Measurements from ENCODE around the gene RNU6-9.
A peak's percentile ranks its signal among the peaks of the same experiment; 100 is the strongest.
"Not testable (repeated sequence)": the region's sequence is repeated elsewhere in the genome, so short reads cannot be mapped to it uniquely, and the experiment has no call there.

Gene RNU6-9

DNA sequence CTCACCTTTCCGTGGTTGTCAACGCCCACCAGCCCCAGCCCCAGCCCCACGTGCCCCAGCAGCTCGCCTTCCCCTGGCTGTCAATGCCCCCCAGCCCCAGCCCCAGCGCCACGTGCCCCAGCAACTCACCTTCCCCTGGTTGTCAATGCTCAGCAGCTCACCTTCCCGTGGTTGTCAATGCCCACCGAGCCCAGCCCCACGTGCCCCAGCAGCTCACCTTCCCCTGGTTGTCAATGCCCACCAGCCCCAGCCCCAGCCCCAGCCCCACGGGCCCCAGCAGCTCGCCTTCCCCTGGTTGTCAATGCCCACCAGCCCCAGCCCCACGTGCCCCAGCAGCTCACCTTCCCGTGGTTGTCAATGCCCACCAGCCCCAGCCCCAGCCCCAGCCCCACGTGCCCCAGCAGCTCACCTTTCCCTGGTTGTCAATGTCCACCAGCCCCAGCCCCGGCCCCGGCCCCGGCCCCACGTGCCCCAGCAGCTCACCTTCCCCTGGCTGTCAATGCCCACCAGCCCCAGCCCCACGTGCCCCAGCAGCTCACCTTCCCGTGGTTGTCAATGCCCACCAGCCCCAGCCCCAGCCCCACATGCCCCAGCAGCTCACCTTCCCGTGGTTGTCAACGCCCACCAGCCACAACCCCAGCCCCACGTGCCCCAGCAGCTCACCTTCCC, 15.2 kb upstream of the RNU6-9 start:
- not testable (repeated sequence) for DNase-seq (ENCODE audit: low read depth in 2 of 2, low spot score in 1 of 2)

DNA sequence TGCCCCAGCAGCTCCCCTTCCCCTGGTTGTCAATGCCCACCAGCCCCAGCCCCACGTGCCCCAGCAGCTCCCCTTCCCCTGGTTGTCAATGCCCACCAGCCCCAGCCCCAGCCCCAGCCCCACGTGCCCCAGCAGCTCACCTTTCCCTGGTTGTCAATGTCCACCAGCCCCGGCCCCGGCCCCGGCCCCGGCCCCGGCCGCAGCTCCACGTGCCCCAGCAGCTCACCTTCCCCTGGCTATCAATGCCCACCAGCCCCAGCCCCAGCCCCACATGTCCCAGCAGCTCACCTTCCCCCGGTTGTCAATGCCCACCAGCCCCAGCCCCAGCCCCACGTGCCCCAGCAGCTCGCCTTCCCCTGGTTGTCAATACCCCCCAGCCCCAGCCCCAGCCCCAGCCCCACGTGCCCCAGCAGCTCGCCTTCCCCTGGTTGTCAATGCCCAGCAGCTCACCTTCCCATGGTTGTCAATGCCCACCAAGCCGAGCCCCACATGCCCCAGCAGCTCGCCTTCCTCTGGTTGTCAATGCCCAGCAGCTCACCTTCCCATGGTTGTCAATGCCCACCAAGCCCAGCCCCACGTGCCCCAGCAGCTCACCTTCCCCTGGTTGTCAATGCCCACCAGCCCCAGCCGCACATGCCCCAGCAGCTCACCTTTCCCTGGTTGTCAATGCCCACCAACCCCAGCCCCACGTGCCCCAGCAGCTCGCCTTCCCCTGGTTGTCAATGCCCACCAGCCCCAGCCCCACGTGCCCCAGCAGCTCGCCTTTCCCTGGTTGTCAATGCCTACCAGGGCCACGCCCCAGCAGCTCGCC, 14.3 kb upstream of the RNU6-9 start:
- DNase-seq (ENCODE audit: low read depth in 2 of 2, low spot score in 1 of 2), result not testable (repeated sequence)

DNA sequence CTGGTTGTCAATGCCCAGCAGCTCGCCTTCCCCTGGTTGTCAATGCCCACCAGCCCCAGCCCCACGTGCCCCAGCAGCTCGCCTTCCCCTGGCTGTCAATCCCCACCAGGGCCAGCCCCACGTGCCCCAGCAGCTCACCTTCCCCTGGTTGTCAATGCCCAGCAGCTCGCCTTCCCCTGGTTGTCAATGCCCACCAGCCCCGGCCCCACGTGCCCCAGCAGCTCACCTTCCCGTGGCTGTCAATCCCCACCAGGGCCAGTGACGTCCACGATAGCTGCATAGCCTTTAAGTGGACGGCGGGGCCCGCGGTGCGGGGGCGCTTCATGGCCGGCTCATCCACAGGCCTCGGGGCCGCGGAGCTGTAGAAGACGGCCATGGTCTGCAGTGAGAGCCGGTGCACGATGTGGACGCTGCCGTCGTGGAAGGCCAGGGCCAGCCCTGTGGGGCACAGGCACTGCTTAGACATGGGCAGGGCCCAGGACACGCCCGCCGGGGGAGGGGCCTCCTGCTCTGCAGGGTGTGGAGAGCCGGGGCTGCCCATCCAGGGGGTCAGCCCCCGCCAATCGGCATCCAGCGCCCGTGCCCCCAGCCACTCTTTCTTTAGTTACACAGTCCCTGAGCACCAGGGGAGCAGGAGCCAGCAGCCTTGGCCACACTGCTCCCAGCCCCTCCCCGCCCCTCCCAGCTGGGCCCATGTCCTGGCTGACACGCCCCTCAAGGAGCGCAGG, 13.4 kb upstream of the RNU6-9 start:
- no peak for DNase-seq (ENCODE audit: low read depth in 2 of 2, low spot score in 1 of 2)

DNA sequence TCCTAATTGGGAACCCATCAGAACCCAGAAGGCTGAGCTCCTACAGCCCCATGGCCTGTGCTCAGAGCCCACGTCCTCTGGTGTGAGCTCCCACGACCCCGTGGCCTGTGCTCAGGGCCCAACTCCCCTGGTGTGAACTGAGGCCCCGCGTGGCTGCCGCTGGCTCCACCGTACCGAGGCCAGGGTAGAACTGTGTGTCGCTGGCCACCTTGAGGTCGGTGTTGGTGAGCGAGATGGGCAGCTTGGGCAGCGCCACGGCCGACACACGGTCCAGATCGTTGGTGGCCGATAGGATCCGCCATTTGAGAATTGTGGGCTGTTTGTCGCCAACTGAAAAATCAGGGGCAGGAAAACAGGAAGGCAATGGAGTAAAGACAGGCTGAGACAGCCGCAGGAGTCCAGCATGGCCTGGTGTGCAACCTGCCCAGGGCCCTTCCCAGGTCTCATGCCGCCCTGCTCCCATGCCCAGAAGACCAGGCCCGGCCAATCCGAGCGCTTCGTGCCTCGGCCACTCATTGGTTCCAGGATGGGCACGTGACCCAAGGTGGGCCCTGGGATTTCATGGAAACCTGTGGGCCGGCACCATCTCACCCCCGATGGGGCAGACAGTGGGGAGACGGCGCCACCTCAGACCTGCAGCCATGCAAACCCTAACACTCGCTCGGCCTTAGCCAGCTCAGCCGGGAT, 11.8 kb upstream of the RNU6-9 start:
- DNase-seq (ENCODE audit: low read depth in 2 of 2, low spot score in 1 of 2), result no peak

DNA sequence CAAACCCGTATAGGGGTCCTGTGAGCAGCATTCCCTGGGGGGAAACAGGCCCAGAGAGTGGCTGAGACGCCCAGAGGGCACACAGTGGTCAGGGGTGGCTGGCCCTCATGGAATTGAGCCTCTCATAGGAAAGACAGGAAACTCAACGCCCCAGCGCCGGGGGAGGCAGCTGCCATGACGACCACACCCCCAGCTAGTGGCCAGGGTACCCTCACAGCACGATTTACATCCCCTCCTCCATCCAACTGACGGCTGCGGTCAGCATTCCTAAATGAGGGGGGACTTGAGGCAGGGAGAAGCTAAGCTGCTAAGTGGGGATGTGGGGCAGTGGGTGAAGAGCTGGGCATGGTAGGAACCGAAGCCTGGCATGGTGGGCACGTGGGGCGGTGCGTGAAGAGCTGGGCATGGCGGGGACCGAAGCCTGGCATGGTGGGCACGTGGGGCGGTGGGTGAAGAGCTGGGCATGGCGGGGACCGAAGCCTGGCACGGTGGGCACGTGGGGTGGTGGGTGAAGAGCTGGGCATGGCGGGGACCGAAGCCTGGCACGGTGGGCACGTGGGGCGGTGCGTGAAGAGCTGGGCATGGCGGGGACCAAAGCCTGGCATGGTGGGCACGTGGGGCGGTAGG, 10.3 kb upstream of the RNU6-9 start:
- DNase-seq (ENCODE audit: low read depth in 2 of 2, low spot score in 1 of 2), result no peak

DNA sequence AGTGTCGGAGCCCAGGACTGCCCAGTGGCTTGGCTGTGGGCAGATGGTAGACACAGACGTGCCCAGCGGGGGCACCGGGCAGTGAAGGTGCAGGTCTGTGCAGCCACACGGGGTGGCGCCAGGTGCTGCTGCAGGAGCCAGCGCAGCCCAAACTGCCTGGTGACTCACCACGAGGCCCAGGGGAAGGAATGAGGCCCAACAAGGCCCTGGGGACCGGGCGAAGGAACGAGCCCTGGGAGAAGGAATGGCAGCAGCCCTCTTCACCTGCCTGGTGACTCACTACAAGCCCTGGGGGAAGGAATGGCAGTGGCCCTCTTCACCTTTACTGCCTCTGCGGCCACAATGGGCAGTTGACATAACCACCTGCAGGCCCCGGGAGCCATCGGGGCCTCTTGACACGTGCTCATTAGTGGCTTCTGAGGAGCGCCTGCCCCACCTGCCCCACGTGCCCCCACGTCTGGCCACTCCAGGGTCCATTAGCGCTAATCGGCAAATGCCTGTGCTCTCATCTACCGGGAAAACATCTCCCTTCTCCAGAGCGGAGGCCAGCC, 9.5 kb upstream of the RNU6-9 start:
- DNase-seq (ENCODE audit: low read depth in 2 of 2, low spot score in 1 of 2), result no peak

DNA sequence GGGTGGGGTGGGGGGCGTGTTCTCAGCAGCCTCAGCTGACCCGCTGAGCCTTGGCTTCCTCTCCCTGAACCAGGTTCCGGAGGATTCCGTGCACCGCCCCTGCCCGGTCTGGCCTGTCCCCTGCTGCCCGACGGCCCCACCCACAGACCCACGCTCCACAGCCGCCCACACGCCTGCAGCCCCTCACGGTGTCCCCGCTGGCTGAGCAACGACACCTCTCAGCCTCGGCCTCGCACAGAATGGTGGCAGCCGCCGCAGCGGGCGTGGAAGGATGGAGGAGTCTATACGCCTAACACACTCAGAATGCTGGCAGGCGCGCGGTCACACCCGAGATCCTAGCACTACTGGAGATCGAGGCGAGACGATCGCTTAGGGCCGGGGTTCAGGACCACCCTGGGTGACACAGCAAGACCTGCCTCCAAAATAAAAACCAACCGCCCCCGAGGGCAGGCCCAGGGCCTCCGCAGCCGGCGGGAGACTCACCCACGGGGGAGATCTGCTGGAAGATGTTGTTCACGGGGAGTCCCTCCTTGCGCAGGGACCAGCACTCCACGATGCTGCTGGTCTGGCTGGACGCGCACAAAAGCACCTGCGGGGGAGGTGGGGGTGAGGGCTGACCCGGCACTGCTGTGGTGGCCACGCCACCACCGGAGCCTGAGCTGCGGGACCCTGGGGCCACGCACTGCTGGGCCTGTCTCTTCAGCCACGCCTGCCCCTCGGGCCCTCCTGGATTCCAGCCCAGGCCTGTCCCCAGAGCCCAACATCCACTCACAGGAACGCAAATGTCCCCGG, 8.7 kb upstream of the RNU6-9 start:
- no peak for DNase-seq (ENCODE audit: low read depth in 2 of 2, low spot score in 1 of 2)

DNA sequence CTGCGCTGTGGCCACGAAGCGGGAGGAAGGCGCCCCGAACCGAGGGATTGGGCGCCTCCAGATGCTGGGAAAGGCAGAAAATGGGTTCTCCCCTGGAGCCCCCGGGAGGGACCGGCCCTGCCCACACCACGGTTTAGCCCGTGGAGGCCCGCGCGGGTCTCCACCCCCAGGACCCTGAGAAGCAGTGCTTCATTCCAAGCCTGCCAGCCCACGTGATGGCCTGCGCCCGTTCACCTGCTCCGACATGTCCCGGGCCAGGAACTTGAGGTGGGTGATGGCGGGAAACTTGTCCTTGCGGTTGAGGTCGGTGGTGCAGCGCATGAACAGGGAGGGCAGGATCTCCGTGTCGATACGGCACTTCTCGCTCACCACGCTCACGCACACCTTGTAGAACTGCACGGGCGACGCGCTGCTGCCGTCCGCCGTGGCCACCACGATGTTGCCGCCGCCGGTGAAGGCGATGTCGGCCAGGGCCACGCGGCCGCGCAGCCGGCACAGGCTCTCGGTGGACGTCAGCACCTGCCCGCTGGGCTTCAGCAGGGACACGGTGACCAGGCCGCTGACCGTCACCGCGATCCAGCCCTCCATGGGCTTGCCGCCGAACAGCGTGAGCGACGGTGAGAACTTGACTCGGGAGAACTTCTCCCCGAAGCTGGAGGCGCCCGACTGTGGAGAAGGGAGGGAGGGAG, 7.6 kb upstream of the RNU6-9 start:
- no peak for DNase-seq (ENCODE audit: low read depth in 2 of 2, low spot score in 1 of 2)

DNA sequence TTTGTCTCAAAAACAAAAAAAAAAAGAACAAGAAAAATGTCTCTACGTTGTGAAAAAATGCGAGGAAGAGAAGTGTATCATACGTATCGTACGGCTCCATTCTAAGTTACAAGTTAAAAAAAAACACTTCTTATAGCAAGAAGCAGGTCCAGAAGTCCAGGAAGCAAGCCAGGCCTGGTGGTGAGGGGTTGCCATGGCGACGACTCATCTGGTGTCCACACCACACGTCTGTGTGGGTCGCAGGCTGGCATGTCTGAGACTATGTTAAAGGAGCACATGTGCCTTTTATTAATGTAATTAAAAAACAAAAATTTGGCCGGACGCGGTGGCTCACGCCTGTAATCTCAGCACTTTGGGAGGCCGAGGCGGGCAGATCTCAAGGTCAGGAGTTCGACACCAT, 6.2 kb upstream of the RNU6-9 start:
- no peak for DNase-seq (ENCODE audit: low read depth in 2 of 2, low spot score in 1 of 2)

DNA sequence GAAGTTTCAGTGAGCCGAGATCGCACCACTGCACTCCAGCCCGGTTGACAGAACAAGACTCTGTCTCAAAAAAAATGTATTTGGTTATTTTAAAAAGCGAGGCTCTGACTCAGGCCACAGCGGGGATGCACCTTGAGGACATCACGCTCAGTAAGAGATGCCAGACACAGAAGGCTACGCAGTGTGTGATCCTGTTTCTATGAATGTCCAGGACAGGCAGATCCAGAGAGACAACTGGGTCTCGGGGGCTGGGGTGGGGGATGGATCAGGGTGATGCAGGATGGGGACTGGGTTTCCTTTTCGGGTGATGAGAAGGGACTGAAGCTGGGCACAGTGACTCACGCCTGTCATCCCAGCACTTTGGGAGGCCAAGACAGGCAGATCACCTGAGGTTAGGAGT, 5.7 kb upstream of the RNU6-9 start:
- DNase-seq (ENCODE audit: low read depth in 2 of 2, low spot score in 1 of 2), result no peak

DNA sequence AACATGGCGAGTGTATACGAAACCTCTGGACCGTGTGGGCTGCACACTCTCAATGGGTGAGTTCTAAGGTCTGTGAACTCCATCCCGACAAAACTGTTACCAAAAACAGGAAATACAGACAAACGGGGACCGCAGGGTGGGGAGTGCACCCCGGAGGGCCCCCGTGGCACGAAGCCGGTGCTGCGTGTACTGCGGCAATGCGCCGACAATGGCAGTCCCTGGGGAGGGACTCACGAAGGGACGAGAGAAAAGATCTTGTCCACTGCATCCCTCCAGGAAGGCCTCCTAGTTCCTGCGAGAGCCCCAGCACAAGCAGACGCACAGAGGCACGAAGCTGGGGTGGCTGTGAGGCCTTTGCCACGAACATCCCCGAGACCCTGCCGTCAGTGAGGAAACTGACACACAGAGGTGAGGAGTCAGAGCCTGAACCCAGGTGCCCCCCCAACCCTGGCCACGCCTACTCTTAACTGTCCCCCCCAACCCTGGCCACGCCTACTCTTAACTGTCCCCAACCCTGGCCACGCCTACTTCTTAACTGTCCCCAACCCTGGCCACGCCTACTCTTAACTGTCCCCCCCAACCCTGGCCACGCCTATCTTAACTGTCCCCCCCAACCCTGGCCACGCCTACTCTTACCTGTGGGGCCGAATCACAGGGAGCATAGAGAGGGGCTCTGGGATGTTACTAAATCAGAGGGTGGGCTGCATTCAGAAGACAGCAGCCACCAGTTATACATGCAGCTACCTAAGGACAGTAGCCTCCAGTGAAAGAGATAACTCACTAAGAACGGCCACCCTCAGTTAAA, 4.5 kb upstream of the RNU6-9 start:
- DNase-seq (ENCODE audit: low read depth in 2 of 2, low spot score in 1 of 2), result peak in 1 of 2 donors; percentile 52

DNA sequence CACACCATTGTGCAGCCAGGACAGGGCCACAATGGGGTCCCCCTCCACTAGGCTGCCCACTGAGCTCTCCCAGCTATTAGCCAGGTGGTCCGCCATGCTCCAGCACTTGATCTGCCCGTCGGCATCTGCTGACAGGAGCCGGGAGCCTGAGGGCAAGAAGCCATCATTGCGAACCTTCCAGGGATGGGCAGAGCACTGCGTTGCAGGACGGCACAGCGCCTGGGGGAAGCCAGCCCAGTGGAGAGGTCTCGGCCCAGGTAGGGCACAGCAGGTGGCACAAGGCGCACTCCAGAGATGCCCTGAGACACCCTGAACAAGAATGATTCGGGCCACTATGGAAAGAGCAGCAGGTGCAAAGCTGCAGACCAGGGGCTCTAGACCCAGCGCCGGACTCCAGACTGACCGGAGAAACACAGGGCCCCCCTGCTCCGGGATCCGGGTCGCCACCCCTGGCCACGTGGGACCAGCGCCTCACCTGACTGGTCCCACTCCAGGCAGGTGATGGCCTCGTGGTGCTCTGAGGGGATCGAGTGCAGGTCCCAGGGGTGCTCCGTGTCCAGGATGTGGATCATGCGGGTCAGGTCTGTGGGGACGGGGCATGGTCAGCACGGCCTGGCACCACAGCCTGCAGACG, 3.5 kb upstream of the RNU6-9 start:
- no peak for DNase-seq (ENCODE audit: low read depth in 2 of 2, low spot score in 1 of 2)

DNA sequence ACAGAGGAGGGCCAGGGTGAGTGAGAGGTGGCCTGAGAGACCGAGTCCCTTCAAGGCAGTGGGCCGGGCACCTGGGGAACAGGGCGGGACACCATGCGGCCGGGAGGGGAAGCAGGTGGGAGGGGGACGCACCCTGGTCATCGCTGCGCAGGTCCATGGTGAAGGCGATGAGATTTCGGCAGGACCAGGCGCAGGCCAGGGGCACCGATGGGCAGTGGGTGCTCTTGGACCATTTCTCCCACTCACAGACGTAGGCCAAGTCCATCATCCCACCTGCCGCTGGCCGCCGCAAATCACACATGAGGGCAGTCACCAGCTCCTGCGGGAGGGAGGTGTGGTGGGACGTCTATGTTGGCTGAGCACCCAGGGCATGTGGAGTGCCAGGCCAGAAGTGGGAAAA, 2.5 kb upstream of the RNU6-9 start:
- no peak for DNase-seq (ENCODE audit: low read depth in 2 of 2, low spot score in 1 of 2)

DNA sequence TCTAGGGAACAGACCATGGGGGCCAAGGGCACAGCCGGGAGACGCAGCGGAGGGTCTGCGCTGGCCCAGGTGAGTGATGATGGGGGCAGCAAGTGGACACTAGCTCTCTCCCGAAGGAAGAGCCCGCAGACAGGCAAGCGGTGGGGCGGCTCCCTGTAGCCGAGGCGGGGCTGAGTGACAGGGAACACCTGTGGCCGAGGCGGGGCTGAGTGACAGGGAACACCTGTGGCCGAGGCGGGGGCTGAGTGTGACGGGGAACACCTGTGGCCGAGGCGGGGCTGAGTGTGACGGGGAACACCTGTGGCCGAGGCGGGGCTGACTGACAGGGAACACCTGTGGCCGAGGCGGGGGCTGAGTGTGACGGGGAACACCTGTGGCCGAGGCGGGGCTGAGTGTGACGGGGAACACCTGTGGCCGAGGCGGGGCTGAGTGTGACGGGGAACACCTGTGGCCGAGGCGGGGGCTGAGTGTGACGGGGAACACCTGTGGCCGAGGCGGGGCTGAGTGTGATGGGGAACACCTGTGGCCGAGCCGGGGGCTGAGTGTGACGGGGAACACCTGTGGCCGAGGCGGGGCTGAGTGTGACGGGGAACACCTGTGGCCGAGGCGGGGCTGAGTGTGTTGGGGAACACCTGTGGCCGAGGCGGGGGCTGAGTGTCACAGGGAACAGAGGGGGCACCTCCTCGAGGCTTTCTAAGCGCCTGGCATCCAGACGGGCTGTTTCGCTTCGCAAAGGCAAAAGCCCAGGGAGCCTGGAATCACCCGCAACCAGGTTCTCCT, 1.7 kb upstream of the RNU6-9 start:
- not testable (repeated sequence) for DNase-seq (ENCODE audit: low read depth in 2 of 2, low spot score in 1 of 2)

DNA sequence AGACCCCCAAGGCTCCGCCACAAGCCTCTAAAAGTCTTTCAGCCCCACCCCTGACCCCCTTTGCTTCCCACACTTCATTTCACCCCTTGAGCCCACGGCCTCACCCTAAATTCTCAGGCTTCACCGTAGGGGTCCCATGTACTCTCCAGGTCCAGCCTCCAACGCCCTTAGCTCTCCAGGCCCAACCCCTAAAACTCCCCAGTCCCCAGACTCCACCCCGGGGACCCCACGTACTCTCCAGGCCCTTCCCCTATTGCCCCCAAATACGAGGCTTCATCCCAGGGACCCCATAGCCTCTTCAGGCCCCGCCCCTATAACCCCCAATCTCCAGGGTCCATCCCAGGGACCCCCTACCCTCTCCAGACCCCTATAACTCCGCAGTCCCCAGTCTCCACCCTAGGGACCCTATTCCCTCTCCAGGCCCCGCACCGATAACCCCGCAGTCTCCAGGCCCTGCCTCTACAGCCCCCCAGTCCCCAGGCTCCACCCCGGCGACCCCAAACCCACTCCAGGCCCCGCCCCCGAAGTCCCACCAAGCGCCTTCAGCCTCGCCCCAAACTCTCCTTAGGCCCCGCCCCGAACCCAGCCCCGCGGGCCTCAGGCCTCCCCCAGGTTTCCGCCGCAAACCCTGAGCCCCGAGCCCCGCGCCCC, 916 bp upstream of the RNU6-9 start:
- no peak for DNase-seq (ENCODE audit: low read depth in 2 of 2, low spot score in 1 of 2)

DNA sequence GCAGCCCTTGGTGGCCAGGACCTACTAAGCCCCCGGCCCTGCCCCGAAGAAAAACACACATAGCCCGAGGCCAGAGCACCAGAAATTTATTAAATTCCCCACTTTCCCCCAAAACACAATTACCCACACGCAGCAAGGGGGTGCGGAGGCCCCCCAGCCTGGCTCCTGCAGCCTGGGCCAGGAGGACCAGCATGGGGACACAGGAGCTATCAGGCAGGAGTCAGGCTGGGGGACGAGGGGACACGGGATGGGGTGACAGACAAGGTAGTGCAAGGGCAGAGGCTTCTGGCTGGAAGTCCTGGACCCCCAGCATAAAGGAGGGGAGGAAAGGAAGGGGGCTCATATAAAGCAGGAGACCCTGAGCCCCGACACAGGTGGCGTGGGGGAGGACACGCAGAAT, 3.1 kb downstream of the RNU6-9 start:
- DNase-seq (ENCODE audit: low read depth in 2 of 2, low spot score in 1 of 2), result no peak

DNA sequence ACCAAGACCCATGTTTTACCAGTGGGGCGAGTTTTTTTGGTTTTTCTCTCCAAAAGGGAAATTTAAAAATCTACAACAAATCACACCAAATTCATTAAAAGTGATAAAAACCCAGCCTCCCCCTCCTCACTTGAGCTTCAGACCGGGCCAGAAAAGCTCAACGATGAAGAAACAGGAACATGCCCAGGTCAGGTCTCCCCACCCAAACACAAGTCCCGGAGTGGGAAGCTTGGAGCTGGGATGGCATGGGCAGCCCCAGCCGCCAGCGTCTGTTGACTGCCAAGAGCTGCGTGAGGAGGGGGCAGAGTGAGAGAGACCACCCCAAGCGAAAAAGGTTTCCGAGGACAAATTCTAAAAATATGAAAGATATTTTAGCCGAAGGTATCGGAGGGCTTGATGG, 3.7 kb downstream of the RNU6-9 start:
- DNase-seq (ENCODE audit: low read depth in 2 of 2, low spot score in 1 of 2), result no peak

All from stimulated activated CD8-positive, alpha-beta memory T cell treated with anti-CD3 and anti-CD28 coated beads, Interleukin-4, amount 100 ng/mL, for 1 hour (primary cell).